ENCODE results near the gene PIK3R5. TPM values are rescaled to one million over a fixed set of nuclear protein-coding genes. Genes with fewer than 3 reads are reported as not detected.

Gene PIK3R5
- polyA plus RNA-seq, 3 donors, result 0.81 to 1.3 (median 0.90) TPM

- DNase-seq (ENCODE audit: extremely low read depth in 1 of 11, low read depth in 9 of 11, low spot score in 4 of 11), result no peak
Observed at GRCh38 chr17:8855477-8856204, 109.9 kb downstream of the PIK3R5 start.

DNA sequence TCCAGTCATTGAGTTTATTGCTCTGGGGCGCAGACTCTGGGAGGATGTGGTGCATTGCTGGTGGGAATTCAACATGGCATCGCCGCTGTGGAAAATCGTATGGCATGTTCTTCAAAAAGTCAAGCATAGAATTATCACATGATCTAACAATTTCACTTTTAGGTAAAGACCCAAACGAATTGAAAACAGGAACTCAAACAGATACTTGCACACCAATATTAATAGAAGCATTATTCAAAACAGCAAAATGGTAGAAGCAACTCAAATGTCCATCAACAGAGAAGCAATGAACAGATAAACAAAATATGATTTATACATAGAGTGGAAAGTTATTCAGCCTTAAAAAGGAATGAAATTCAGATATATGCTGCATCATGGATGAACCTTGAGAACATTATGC is 113.9 kb downstream of the PIK3R5 start:
- DNase-seq (ENCODE audit: extremely low read depth in 1 of 11, low read depth in 9 of 11, low spot score in 4 of 11), result no peak

DNA sequence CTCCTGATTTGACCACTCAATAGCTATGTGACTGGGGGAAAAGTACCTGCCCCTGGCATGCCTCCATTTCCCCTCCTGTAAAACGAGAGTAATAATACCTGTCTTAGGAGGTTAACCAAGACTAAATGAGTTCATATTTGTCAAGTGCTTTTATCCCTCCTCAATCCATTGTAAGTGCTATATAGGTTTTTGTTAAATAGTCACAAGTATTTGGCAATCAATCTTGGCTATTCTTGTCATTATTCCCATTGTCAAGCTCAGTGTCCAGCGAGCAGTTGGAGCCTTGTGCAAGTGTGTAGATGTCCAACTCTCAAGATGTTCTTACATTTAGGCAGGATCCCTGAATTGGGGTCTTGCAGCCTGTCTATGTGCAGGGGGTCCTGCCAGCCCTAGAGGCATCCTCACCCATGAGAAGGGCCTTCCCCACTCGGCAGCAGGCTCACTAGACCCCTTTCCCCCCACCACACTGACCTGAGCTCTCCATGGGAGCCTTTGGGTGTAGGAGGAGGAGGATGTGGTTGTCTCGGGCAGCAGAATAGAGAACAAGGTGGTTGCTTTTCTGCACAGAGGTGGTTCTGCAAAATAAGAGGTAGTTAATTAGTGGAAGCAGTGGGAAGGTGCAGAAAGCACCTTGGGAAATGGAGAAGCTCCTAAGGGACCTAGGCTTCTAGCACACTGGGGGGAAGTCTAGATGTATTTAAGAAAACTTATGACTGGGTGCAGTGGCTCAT is 116.0 kb downstream of the PIK3R5 start:
- DNase-seq (ENCODE audit: extremely low read depth in 1 of 11, low read depth in 9 of 11, low spot score in 4 of 11), result no peak

- DNase-seq (ENCODE audit: extremely low read depth in 1 of 11, low read depth in 9 of 11, low spot score in 4 of 11), result no peak
Observed at GRCh38 chr17:8847891-8848290, 117.6 kb downstream of the PIK3R5 start.

GRCh38 chr17:8846768-8847211 is 118.7 kb downstream of the PIK3R5 start:
- no peak for DNase-seq (ENCODE audit: extremely low read depth in 1 of 11, low read depth in 9 of 11, low spot score in 4 of 11)

- DNase-seq (ENCODE audit: extremely low read depth in 1 of 11, low read depth in 9 of 11, low spot score in 4 of 11), result no peak
Observed at GRCh38 chr17:8844229-8845218, 121.0 kb downstream of the PIK3R5 start.

DNA sequence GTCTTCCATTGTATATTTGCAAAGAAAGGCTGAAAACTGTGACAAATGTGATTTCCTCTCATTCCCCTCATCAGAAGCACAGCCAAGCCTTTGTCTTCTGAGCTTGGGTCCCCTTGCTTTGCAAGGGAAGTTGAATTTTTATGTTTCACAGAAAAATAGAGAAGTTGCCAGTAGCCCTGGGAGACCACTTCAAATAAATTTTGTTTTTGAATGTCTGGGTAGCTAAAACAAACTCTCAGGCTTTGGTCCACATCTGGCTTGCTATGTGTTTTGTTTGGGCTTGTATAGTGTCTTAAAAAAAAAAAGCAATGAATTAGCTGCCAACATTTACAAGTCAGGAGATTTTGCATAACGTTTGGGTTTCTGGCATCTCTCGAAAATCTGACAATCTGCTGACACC is 122.2 kb downstream of the PIK3R5 start:
- no peak for DNase-seq (ENCODE audit: extremely low read depth in 1 of 11, low read depth in 9 of 11, low spot score in 4 of 11)

DNA sequence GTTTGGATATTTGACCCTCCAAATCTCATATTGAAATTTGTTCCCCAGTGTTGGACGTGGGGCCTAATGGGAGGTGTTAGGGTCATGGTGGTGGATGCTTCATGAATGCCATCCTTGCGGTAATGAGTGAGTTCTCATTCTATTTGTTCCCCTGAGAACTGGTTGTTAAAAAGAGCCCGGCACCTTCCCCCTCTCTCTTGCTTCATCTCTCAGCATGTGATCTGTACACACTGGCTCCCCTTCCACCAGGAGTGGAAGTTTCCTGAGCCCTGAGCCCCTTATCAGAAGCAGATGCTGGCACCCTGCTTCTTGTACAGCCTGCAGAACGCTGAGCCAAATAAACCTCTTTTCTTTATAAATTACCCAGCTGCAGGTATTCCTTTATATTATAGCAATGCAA is 123.7 kb downstream of the PIK3R5 start:
- no peak for DNase-seq (ENCODE audit: extremely low read depth in 1 of 11, low read depth in 9 of 11, low spot score in 4 of 11)

- no peak for DNase-seq (ENCODE audit: extremely low read depth in 1 of 11, low read depth in 9 of 11, low spot score in 4 of 11)
Observed at GRCh38 chr17:8839410-8839935, 126.0 kb downstream of the PIK3R5 start.

- DNase-seq (ENCODE audit: extremely low read depth in 1 of 11, low read depth in 9 of 11, low spot score in 4 of 11), result no peak
Observed at GRCh38 chr17:8838551-8839095, 126.9 kb downstream of the PIK3R5 start.

DNA sequence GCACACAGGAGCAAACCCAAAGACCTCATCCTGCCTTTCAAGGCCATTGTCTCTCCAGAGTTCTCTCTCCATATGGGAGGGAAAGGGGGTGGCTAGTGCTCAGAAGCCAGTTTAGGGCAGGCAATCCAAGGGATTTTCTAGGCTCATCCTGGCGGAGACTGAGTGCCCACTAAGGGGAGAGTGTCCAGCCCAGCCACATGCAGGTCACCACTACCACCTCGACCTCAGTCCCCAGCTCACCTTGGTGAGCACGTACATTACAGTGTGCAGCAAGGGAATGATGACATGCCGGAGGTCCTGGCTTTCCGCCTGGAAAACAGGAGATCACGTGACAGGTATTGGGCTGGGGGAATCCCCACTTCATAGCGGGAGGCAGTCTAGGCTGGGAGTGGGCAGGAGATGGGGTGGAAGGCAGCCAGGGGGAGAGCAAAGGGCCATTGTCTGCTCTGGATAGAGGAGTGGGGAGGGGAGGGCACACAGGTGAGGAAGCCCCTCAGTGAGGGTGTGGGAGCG is 127.9 kb downstream of the PIK3R5 start:
- no peak for DNase-seq (ENCODE audit: extremely low read depth in 1 of 11, low read depth in 9 of 11, low spot score in 4 of 11)

DNA sequence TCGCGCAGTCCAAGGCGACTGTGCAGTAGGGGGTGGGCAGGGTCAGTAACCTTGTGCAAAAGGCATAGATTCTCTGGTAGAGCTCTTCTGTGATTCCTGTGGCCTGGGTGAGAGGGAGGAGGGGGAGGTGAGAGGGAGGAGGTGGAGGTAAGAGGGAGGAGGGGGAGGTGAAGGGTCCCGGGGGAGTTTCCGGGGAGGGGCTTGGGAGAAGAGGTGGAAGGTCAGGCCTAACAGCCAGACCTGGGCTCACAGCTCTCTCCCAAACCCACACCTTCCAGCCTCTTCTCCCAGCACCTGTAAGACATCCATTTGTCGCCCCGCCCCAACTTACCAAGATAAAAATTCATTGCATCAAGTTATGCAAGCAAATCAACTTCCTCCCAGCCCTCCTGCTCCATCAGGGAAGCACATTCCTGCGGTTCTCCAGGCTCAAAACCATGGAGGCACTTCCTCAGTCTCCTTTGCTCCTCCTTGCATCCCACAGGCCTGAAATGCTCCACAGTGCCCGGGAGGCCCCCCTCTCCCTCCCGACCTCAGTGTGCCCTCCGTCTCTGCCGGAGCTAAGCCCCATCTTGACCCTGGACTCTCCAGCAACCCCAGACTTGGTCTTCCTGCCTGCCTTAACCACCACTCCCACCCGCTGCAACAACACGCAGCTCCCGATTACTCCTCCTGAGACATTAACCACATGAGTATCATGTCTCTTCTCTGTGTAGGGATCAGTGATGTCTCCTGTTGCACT is 128.5 kb downstream of the PIK3R5 start:
- DNase-seq (ENCODE audit: extremely low read depth in 1 of 11, low read depth in 9 of 11, low spot score in 4 of 11), result no peak

DNA sequence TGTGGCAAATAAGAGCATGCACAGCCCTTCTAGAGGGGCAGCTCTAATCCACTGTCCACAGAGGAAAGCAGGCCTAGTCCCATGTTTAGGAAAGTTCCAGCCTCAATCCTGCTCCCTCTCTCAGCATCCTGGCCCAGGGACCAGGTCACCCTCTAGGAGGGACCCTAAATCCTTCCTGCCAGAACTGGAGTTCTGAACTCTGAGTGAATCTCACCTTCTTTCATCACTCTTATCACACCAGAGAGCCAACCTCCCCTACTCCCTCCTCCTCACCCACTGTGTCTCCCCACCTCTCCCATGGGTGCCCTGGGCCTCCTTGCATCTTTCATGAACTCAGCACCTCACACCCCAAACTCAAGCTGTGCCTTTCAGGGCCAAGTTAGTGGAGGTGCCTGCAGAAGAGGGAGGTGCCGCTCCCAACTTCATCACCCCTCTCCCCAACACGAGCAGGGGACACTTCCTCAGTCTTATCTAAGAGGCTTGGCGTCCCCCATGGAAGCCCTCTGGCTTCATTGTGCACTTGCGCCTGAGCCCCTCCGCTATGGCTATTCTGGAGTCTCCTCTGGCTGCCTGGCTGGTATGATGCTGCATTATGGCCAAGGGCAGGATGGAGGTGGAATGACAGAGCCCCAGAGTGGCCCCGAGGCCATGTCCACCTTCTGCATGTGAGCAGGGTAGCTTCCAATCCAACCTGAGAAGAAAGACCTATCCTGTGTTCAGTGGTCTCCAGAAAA is 129.7 kb downstream of the PIK3R5 start:
- no peak for DNase-seq (ENCODE audit: extremely low read depth in 1 of 11, low read depth in 9 of 11, low spot score in 4 of 11)

- DNase-seq (ENCODE audit: extremely low read depth in 1 of 11, low read depth in 9 of 11, low spot score in 4 of 11), result no peak
Observed at GRCh38 chr17:8835106-8835505, 130.4 kb downstream of the PIK3R5 start.

DNA sequence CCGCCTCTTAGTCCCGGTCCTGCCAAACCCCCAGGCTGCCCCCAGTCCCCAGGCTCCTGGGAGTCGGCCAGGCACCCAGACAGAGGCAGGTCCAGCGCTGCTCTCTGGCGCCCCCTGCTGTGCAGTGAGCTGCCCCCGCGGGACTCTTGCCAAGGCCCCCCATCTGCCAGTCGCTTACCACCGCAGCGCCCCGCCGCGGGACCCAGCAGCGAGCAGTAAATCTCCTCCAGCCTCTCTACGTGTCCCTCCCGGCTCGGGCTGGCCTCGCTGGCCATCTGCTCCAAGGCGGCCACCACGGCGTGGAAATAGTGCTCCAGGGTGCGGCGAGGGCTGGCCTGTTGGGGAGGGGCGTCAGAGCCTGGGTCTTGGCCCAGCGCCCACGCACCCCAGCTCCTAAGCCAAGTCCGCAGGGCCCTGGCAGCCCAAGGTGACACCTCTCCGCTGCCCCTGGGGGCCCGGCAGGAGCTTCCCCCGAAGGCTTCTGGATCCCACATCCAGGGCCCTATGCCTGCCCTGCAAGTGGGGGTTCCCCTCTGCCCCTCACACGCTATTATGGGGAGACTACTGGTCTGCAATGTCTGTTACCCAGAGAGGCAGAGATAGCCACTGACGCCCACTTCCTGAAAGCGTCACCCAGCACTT is 132.7 kb downstream of the PIK3R5 start:
- DNase-seq (ENCODE audit: extremely low read depth in 1 of 11, low read depth in 9 of 11, low spot score in 4 of 11), result no peak

GRCh38 chr17:8831234-8831849 is 134.2 kb downstream of the PIK3R5 start:
- DNase-seq (ENCODE audit: extremely low read depth in 1 of 11, low read depth in 9 of 11, low spot score in 4 of 11), result no peak

DNA sequence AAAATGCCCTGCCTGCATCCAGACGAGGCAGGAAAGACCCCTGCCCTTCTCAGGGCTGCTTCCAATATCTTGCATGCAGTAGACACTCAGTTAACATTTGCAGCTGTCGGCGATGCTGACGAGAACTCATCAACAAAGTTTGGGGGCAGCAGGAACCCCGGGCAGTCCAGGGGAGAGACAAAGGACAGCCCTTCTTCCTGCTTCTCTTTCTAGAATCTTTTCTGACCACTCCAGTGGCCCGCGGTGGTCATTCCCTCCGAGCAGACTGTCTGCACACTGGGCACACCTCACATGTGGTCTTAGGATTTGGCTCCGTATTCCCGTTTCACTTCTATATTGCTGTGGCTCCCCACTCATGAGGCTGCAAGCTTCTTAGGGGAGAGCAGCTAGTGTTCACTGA is 135.4 kb downstream of the PIK3R5 start:
- DNase-seq (ENCODE audit: extremely low read depth in 1 of 11, low read depth in 9 of 11, low spot score in 4 of 11), result no peak
